GM21717 (cell line): ENCODE data around the gene MLC1.
"Not testable (repeated sequence)": the region's sequence is repeated elsewhere in the genome, so short reads cannot be mapped to it uniquely, and the experiment has no call there.

Experiments used
- ATAC-seq: cut with Tn5 transposase; IDR thresholded peaks from one replicate; pipeline ENCODE4 v1.9.1; 2021; ENCODE audit warnings: mild to moderate bottlenecking, moderate library complexity; ENCODE audit not compliant: unreplicated experiment

The MLC1 gene

GRCh38 chr22:50104141-50104544 is 18.9 kb upstream of the MLC1 start:
- ATAC-seq = no peak

- ATAC-seq = no peak
Measured at GRCh38 chr22:50102946-50103345, 17.7 kb upstream of the MLC1 start.

- ATAC-seq = no peak
Measured at GRCh38 chr22:50101870-50102565, 16.8 kb upstream of the MLC1 start.

- no peak for ATAC-seq
Measured at GRCh38 chr22:50098052-50098451, 12.8 kb upstream of the MLC1 start.

- ATAC-seq = no peak
Measured at GRCh38 chr22:50092342-50092741, 7.1 kb upstream of the MLC1 start.

- no peak for ATAC-seq
Measured at GRCh38 chr22:50091092-50091768, 6.0 kb upstream of the MLC1 start.

- no peak for ATAC-seq
Measured at GRCh38 chr22:50090412-50090714, 5.1 kb upstream of the MLC1 start.

- ATAC-seq = no peak
Measured at GRCh38 chr22:50089682-50090411, 4.6 kb upstream of the MLC1 start, which contains the start of gene MOV10L1. Gene MOV10L1 (plus strand): TSS chr22:50090006. CDS start chr22:50090089, 83 bp downstream.

GRCh38 chr22:50089231-50089630 is 4.0 kb upstream of the MLC1 start:
- no peak for ATAC-seq

- ATAC-seq = no peak
Measured at GRCh38 chr22:50088096-50088495, 2.9 kb upstream of the MLC1 start.

GRCh38 chr22:50087646-50088045 is 2.4 kb upstream of the MLC1 start:
- no peak for ATAC-seq

GRCh38 chr22:50086975-50087374 is 1.7 kb upstream of the MLC1 start:
- ATAC-seq = not testable (repeated sequence)

GRCh38 chr22:50086526-50086925 is 1.3 kb upstream of the MLC1 start:
- ATAC-seq = no peak

GRCh38 chr22:50084614-50085021 is 608 bp downstream of the MLC1 start:
- ATAC-seq = no peak

- no peak for ATAC-seq
Measured at GRCh38 chr22:50084080-50084477, 1.1 kb downstream of the MLC1 start.

- ATAC-seq = no peak
Measured at GRCh38 chr22:50083462-50084079, 1.7 kb downstream of the MLC1 start.

- no peak for ATAC-seq
Measured at GRCh38 chr22:50082961-50083461, 2.2 kb downstream of the MLC1 start.

- no peak for ATAC-seq
Measured at GRCh38 chr22:50082197-50082715, 3.0 kb downstream of the MLC1 start.

- no peak for ATAC-seq
Measured at GRCh38 chr22:50081426-50082196, 3.6 kb downstream of the MLC1 start.

GRCh38 chr22:50080077-50080465 is 5.2 kb downstream of the MLC1 start:
- ATAC-seq = no peak
